Transverse colon (tissue), 4 donors: Measurements from ENCODE around the gene CCDC43. TPM values are rescaled to one million over a fixed set of nuclear protein-coding genes. Genes with fewer than 3 reads are reported as not detected.
"Not testable (repeated sequence)": the region's sequence is repeated elsewhere in the genome, so short reads cannot be mapped to it uniquely, and the experiment has no call there.

Experiments used
- DNase-seq: peaks from one replicate; pipeline ENCODE4 v3.0.0-alpha.2; 2019
- H3K27ac ChIP-seq, 4 donors: fragments of 200-600 bp; sonication (generic); 2 replicates each; pipeline ENCODE4 v1.5.1; 2016 to 2018; ENCODE audit warnings: inconsistent platforms in 4 of 4
- H3K27me3 ChIP-seq: fragments of 200-600 bp; sonication (generic); 2 replicates; pipeline ENCODE4 v1.5.1; 2017; ENCODE audit warnings: inconsistent platforms
- H3K36me3 ChIP-seq, 4 donors: fragments of 200-600 bp; sonication (generic); 2 replicates each; pipeline ENCODE4 v1.5.1; 2017 to 2019; ENCODE audit warnings: inconsistent platforms in 4 of 4
- H3K4me1 ChIP-seq, 4 donors: fragments of 200-600 bp; sonication (generic); 2 replicates each; pipeline ENCODE4 v1.5.1; 2017 to 2020; ENCODE audit warnings: inconsistent platforms in 4 of 4
- H3K4me3 ChIP-seq, 4 donors: fragments of 200-600 bp; sonication (generic); 1 replicate in 1 of 4; 2 replicates in 3 of 4; pipeline versions ENCODE4 v1.5.1 to v1.6.1; 2017 to 2019; ENCODE audit warnings: inconsistent platforms in 4 of 4
- H3K9me3 ChIP-seq, 2 donors: fragments of 200-600 bp; sonication (generic); 2 replicates each; pipeline ENCODE4 v1.5.1; 2017 to 2019; ENCODE audit warnings: inconsistent platforms in 2 of 2
- CTCF ChIP-seq, 5 experiments: fragments of 200-600 bp in 3 of 5; fragments of 450-650 bp in 2 of 5; sonication (generic) in 3 of 5; IDR thresholded peaks; 1 replicate in 2 of 5; 2 replicates in 3 of 5; pipeline ENCODE4 v1.5.1; 2016 to 2017; ENCODE audit warnings: antibody characterized with exemption in 5 of 5, inconsistent platforms in 3 of 5, mild to moderate bottlenecking in 2 of 5, moderate library complexity in 1 of 5
- EP300 ChIP-seq: sonication (generic); formaldehyde crosslinking; IDR thresholded peaks from one replicate; pipeline ENCODE4 v1.6.1; 2017; ENCODE audit warnings: antibody characterized with exemption, low read depth
- POLR2A ChIP-seq: fragments of 450-650 bp; IDR thresholded peaks from one replicate; pipeline ENCODE4 v1.6.1; 2016; ENCODE audit warnings: antibody characterized with exemption, mild to moderate bottlenecking, moderate library complexity
- POLR2AphosphoS5 ChIP-seq, 3 donors: sonication (generic); formaldehyde crosslinking; IDR thresholded peaks; one replicate each; pipeline ENCODE4 v1.6.1; 2016; ENCODE audit warnings: antibody characterized with exemption in 3 of 3
- WGBS, 2 donors: methylation state at CpG; one replicate each; pipeline ENCODE4 v1.1.5; 2018; ENCODE audit warnings: low coverage in 1 of 2; 5-methylcytosine and 5-hydroxymethylcytosine counted together
- in situ Hi-C, 4 donors: fragments of 200-750 bp; cut with MboI; loops; one replicate each; pipeline versions ENCODE4 v1.15.0 to v1.15.1; 2017; ENCODE audit warnings: low sequenced_read_pairs in 3 of 4, low pct_ligation_motif_present in 1 of 4, low pct_unique_long_range_greater_than_20kb in 1 of 4
- intact Hi-C: fragments of 100-400 bp; cut with DNase I; formaldehyde crosslinking; loops from one replicate; pipeline ENCODE4 v1.15.1; 2023; ENCODE audit warnings: low total_unique reads
- total RNA-seq, 4 donors: library from RNA; depleted of rRNA; stranded (reverse); fragments of >200 nt; gene quantifications; one replicate each; pipeline ENCODE4 v1.1.0, GENCODE V29; 2016

The CCDC43 gene
- total RNA-seq, 4 donors from 2014 or later, result 2.0 to 16.1 (median 13.8) TPM

GRCh38 chr17:44733753-44734152, 44.2 kb upstream of the CCDC43 start:
- no peaks in the 10 kb centered on the region for H3K36me3 ChIP-seq
- DNase-seq, result no peak
- intact Hi-C loops, result no loop called here
- H3K27ac ChIP-seq, result no peak overlapping the region
- WGBS, 2 donors, result 80 to 100% methylated on average over 1 to 5 of the region's 5 CpGs
- TF ChIP-seq EP300, result no peak
- TF ChIP-seq CTCF (IDR thresholded peaks at IDR 0.05), result no peak
- no peak for TF ChIP-seq POLR2AphosphoS5 (IDR thresholded peaks at IDR 0.05)
- TF ChIP-seq POLR2A, result no peak
- no peaks in the 10 kb centered on the region for H3K4me1 ChIP-seq
- no peak overlapping the region for H3K4me3 ChIP-seq
- no peaks in the 10 kb centered on the region for H3K27me3 ChIP-seq
- in situ Hi-C loops, result no loop called here
- H3K9me3 ChIP-seq, result no peaks in the 10 kb centered on the region

- H3K27me3 ChIP-seq, DNase-seq, H3K4me3 ChIP-seq, intact Hi-C loops, H3K4me1 ChIP-seq, in situ Hi-C loops, H3K36me3 ChIP-seq, H3K27ac ChIP-seq, H3K9me3 ChIP-seq: not testable (repeated sequence)
- WGBS, 2 donors, result 93 to 95% methylated on average over 2 to 6 of the region's 6 CpGs
Measured at GRCh38 chr17:44726121-44726520, 36.5 kb upstream of the CCDC43 start.

- DNase-seq, result no peak
- in situ Hi-C loops (no loop called here), intact Hi-C loops (no loop called here)
- 76% methylated on average over 5 of the region's 5 CpGs; no CpG with 5 or more reads in 1 of the 2 donors for WGBS, 2 donors
- Histone ChIP-seq H3K27ac (no peak overlapping the region), H3K36me3 (no peaks in the 10 kb centered on the region), H3K4me1 (no peaks in the 10 kb centered on the region), H3K9me3 (no peaks in the 10 kb centered on the region), H3K4me3 (no peak overlapping the region), H3K27me3 (no peaks in the 10 kb centered on the region)
- TF ChIP-seq CTCF (IDR thresholded peaks at IDR 0.05) (no peak), POLR2A (no peak), EP300 (no peak), POLR2AphosphoS5 (IDR thresholded peaks at IDR 0.05) (no peak)
Measured at GRCh38 chr17:44722254-44722653, 32.7 kb upstream of the CCDC43 start.

GRCh38 chr17:44719444-44719843, 29.9 kb upstream of the CCDC43 start:
- Histone ChIP-seq H3K4me1 (no peaks in the 10 kb centered on the region), H3K36me3 (no peaks in the 10 kb centered on the region), H3K27me3 (no peaks in the 10 kb centered on the region), H3K9me3 (no peaks in the 10 kb centered on the region), H3K27ac (no peak overlapping the region), H3K4me3 (no peak overlapping the region)
- DNase-seq, result no peak
- in situ Hi-C loops (no loop called here), intact Hi-C loops (no loop called here)
- no peak for TF ChIP-seq CTCF (IDR thresholded peaks at IDR 0.05)
- WGBS, 2 donors, result 80 to 89% methylated on average over 1 of the region's 1 CpG
